GM12864 (cell line): ENCODE measurements around the gene IDE.

Experiments used
- DNase-seq: peaks from one replicate; pipeline ENCODE4 v3.0.0-alpha.2; 2011; ENCODE audit warnings: low read depth
- H3K4me3 ChIP-seq: 2 replicates; pipeline ENCODE4 v1.5.1; 2011; ENCODE audit warnings: mild to moderate bottlenecking, low read depth, low read length, control low read depth
- CTCF ChIP-seq: IDR thresholded peaks from 2 replicates; pipeline ENCODE4 v1.5.1; 2011; ENCODE audit warnings: low read depth, mild to moderate bottlenecking, moderate library complexity, low read length, control low read depth, inconsistent platforms; ENCODE audit errors: missing control alignments

The IDE gene

GRCh38 chr10:92562424-92562823, 11.5 kb downstream of the IDE start:
- TF ChIP-seq CTCF, result no peak
- no peak overlapping the region for H3K4me3 ChIP-seq
- no peak for DNase-seq

GRCh38 chr10:92559046-92559445, 14.8 kb downstream of the IDE start:
- DNase-seq, result no peak
- H3K4me3 ChIP-seq, result no peak overlapping the region
- TF ChIP-seq CTCF, result no peak

GRCh38 chr10:92553959-92554358, 19.9 kb downstream of the IDE start:
- H3K4me3 ChIP-seq, result no peak overlapping the region
- no peak for TF ChIP-seq CTCF
- DNase-seq, result no peak

- H3K4me3 ChIP-seq, result no peak overlapping the region
- TF ChIP-seq CTCF, result peak; percentile 57
- no peak for DNase-seq
Measured at GRCh38 chr10:92552310-92552709, 21.6 kb downstream of the IDE start.

- TF ChIP-seq CTCF, result peak; percentile 22
- H3K4me3 ChIP-seq, result no peak overlapping the region
- DNase-seq, result no peak
Measured at GRCh38 chr10:92550924-92551323, 23.0 kb downstream of the IDE start.

- H3K4me3 ChIP-seq, result no peak overlapping the region
- no peak for DNase-seq
- TF ChIP-seq CTCF, result no peak
Measured at GRCh38 chr10:92547676-92548075, 26.2 kb downstream of the IDE start.

- no peak overlapping the region for H3K4me3 ChIP-seq
- DNase-seq, result no peak
- TF ChIP-seq CTCF, result no peak
Measured at GRCh38 chr10:92545556-92545955, 28.3 kb downstream of the IDE start.
